ENCODE data around the gene PINLYP.

Gene PINLYP

GRCh38 chr19:43607238-43608205, 31.9 kb downstream of the PINLYP start:
- no peak for DNase-seq

- DNase-seq: no peak
Measured at GRCh38 chr19:43609872-43610271, 34.3 kb downstream of the PINLYP start.

GRCh38 chr19:43610493-43610892, 34.9 kb downstream of the PINLYP start:
- DNase-seq: no peak

- DNase-seq: no peak
Measured at GRCh38 chr19:43611788-43612187, 36.2 kb downstream of the PINLYP start, which contains the start of gene SRRM5. TSS of gene SRRM5 (plus strand) at chr19:43612088. CDS start at chr19:43612122, 34 bp downstream.

DNA sequence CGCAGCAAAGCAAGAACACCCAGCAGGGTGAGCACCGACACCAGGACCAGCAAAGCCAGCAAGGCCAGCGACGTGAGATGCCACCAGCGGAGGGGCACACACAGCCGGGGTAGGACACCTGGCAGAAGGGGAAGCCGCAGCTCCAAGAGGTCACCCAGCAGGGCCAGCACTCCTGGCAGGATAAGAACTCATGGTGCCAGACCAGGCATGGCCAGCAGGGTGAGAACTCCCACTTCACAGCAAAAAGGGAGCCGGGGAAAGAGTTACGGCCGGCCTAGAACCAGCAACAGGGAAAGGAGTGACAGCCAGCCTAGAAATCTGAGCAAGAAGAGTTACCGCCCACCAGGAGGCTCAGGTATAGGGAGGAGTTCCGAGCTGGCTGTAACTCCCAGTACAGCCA, 36.8 kb downstream of the PINLYP start:
- DNase-seq: no peak

- no peak for DNase-seq
Measured at GRCh38 chr19:43616306-43616705, 40.7 kb downstream of the PINLYP start.

DNA sequence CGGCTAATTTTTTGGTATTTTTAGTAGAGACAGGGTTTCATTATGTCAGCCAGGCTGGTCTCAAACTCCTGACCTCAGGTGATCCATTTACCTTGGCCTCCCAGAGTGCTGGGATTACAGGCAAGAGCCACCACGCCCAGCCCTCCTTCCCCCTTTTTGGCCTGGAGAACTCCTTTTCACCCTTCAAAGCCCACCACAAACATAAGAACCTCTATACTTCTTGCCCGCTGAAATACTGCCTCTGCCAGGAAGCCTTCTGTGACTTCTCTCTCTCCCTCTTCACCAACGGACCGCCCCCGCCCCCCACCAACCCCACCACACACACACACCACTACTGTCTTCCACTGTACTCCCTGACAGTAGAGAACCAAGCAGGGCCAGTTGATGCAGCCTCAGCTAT, 41.4 kb downstream of the PINLYP start:
- no peak for DNase-seq

- DNase-seq: peak; percentile 67
Measured at GRCh38 chr19:43618921-43619261, 43.3 kb downstream of the PINLYP start.

- DNase-seq: peak; percentile 88
Measured at GRCh38 chr19:43619262-43620060, 43.9 kb downstream of the PINLYP start, which contains the start of gene ZNF428. TSS of gene ZNF428 (minus strand) at chr19:43619629. CDS start at chr19:43614304, 5,325 bp downstream.

- DNase-seq: no peak
Measured at GRCh38 chr19:43620061-43621001, 44.7 kb downstream of the PINLYP start.

DNA sequence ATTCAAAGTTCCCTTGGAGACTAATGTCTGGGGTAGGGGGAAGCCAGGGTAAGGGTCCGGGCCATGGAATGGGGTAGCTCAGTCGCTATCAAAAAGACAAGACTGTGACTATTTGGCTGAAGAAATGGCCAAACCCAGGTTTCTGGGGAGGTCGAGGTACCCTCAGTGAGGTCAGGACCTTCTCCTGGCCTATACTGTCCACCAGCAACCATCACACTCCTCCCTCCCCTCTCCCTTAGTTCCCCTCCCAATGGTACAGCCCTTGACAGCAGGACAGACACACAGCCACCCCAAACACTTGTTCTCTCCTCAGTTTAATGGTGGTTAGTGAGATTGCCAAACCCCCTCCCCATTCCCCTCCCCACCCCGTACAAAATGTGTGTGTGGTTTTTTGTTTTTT, 46.5 kb downstream of the PINLYP start:
- DNase-seq: no peak

DNA sequence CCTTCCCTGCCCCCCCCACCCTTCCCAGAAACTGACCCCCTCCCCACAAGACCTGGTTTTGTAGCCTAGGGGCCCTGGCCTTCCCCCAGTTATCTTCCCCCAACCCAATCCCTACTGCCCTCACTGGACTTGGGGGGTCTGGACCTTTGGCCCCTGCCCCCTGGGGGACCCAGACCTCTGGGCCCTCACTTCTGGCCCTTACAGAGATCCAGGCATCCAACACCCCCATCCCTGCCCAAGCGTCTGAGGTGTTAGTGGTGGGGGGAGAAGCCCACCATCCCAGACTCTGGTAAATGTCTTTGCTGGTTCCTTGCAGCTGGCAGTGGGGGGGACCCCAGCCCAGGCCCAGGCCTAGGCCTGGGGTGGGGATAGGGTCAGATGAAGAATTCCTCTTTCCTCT, 47.4 kb downstream of the PINLYP start:
- no peak for DNase-seq

GRCh38 chr19:43623889-43624670, 48.5 kb downstream of the PINLYP start:
- DNase-seq: no peak

DNA sequence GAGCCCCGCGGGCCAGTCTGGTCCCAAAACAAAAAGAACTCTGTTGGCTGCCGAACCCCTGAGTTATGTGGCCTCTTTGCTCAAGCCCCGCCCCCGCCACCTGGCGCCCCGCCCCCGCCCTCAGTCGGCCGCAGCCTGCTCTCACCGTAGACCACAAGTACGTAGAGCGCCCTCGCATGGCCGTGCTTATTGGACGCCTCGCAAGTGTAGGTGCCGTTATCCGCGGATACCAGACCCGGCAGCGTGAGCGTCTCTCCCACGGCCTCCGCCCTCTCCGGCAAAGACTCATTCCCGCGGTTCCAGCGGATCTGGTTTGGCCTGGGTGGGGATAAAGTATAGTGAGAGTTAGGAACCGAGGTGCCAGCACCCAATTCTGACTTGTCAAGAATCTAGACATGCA, 49.3 kb downstream of the PINLYP start:
- no peak for DNase-seq

DNA sequence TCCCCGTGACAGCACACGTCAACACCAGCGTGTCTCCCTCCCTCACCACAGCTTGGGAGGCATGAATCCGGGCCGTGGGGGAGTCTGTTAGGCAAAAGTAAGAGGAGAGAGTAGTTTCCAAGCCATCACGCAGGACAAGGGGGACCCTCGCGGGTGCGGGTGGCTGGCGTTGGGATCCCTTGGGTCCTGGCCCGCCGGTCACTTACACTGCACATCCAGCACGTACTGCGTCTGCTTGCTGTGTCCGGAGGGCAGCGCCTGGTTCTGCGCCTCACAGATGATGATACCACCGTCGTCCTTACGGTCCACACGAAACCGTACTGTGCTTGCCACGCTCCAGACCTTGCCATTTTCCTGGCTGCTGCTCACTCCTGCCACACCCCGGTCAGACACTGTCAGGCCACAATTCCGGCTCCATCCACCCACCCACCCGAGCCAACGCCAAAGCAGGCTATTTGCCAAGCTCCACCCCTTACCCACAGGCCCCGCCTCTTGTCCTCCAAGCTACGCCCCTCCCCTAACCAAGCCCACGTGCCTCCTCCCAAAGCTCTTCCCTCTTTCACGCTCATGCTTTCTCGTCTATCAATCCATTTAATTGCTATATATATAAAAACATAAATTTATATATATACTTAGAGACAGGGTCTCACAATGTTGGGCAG, 50.4 kb downstream of the PINLYP start:
- DNase-seq: no peak

DNA sequence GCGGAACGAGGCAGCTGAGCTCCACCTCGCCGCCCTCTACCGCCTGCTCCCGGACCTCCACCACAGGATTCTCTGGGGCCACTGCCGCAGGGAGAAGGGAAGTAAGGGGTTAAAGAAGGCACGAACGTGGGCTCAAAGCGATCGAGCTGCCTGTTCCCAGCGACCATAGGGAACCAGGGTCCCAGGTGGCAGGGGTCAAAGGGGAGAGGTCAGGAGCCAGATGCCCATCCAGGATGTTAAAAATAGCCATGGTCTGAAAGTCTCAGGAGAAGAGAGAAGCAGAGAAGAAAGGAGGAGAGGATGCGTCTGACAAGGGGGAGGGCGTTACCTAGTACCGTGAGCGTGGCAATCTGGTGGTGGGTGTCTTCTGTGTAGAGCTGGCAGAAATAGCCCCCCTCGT, 51.2 kb downstream of the PINLYP start:
- no peak for DNase-seq

GRCh38 chr19:43628646-43629326, 53.2 kb downstream of the PINLYP start:
- no peak for DNase-seq

DNA sequence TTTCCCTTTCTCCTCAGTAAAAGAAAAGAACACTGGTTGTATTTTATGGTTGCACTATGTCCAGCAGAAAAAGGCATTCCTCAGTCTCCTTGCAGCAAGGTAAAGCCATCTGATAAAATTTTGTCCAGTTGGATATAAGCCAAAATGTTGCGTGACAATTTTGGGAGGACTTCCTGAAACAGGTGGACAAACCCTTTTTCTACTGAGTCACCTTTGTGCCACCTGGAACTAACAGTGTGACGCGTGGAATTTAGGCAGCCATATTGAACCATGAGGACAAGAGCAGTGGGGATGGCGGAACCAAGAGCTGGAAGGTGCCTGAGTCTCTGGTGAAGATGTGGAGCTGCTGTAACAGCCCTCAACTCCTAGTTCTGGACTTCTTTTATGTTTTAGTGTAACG, 55.9 kb downstream of the PINLYP start:
- no peak for DNase-seq

All from NCI-H1105 treated with DMSO at 0.1 percent for 48 hours (cell line).